Measurements from ENCODE around the gene KCNQ5. TPM values are rescaled to one million over a fixed set of nuclear protein-coding genes. Genes with fewer than 3 reads are reported as not detected.

KCNQ5 gene
- total RNA-seq, 4 donors from 2014 or later: 0.52 to 0.97 (median 0.59) TPM

GRCh38 chr6:72704979-72705378 is 83.1 kb downstream of the KCNQ5 start:
- intact Hi-C loops (cut with DNase I; ENCODE audit: low total_unique reads): no loop called here
- no peak for DNase-seq (ENCODE audit: low spot score in 2 of 2)
- TF ChIP-seq POLR2A (IDR thresholded peaks at IDR 0.05): no peak
- TF ChIP-seq CTCF (IDR thresholded peaks at IDR 0.05): no peak
- H3K4me3 ChIP-seq (ENCODE audit: low read depth, poor library complexity, severe bottlenecking): no peak overlapping the region
- WGBS, 2 donors: 75 to 85% methylated on average over 4 of the region's 4 CpGs

DNA sequence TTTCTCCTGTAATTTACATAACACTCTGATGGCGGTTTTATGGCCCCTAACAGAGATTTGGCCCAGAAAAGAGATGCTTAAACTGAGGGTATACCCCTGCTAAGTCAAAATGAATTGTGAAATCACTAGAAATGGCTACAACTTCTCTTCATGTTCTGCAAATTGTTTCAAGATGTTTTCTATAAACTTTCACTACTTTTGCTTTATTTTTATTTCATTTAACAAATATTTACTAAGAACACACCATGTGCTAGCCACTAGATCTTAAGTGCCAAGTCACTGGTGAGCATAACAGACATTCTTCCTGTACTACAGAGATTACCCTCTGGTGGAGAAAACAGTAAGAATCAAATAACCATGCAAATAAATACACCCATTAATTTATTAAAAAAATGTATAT is 87.6 kb downstream of the KCNQ5 start:
- 59 to 63% methylated on average over 1 of the region's 1 CpG for WGBS, 2 donors
- no peak for TF ChIP-seq CTCF (IDR thresholded peaks at IDR 0.05)
- TF ChIP-seq POLR2A (IDR thresholded peaks at IDR 0.05): no peak
- DNase-seq (ENCODE audit: low spot score in 2 of 2): no peak
- intact Hi-C loops (cut with DNase I; ENCODE audit: low total_unique reads): no loop called here
- no peak overlapping the region for H3K4me3 ChIP-seq (ENCODE audit: low read depth, poor library complexity, severe bottlenecking)

GRCh38 chr6:72711731-72712130 is 89.9 kb downstream of the KCNQ5 start:
- TF ChIP-seq CTCF (IDR thresholded peaks at IDR 0.05) (no peak), POLR2A (IDR thresholded peaks at IDR 0.05) (no peak)
- intact Hi-C loops (cut with DNase I; ENCODE audit: low total_unique reads): no loop called here
- no peak overlapping the region for H3K4me3 ChIP-seq (ENCODE audit: low read depth, poor library complexity, severe bottlenecking)
- DNase-seq (ENCODE audit: low spot score in 2 of 2): no peak
- 91 to 97% methylated on average over 1 of the region's 1 CpG for WGBS, 2 donors

GRCh38 chr6:72712910-72713309 is 91.0 kb downstream of the KCNQ5 start:
- DNase-seq (ENCODE audit: low spot score in 2 of 2): no peak
- 69 to 77% methylated on average over 6 of the region's 6 CpGs for WGBS, 2 donors
- intact Hi-C loops (cut with DNase I; ENCODE audit: low total_unique reads): no loop called here
- no peak for TF ChIP-seq POLR2A (IDR thresholded peaks at IDR 0.05)
- no peak for TF ChIP-seq CTCF (IDR thresholded peaks at IDR 0.05)
- H3K4me3 ChIP-seq (ENCODE audit: low read depth, poor library complexity, severe bottlenecking): no peak overlapping the region

GRCh38 chr6:72715119-72715518 is 93.3 kb downstream of the KCNQ5 start:
- TF ChIP-seq CTCF (IDR thresholded peaks at IDR 0.05) (no peak), POLR2A (IDR thresholded peaks at IDR 0.05) (no peak)
- no peak overlapping the region for H3K4me3 ChIP-seq (ENCODE audit: low read depth, poor library complexity, severe bottlenecking)
- DNase-seq (ENCODE audit: low spot score in 2 of 2): no peak
- intact Hi-C loops (cut with DNase I; ENCODE audit: low total_unique reads): no loop called here
- WGBS, 2 donors: 44 to 45% methylated on average over 5 of the region's 5 CpGs

DNA sequence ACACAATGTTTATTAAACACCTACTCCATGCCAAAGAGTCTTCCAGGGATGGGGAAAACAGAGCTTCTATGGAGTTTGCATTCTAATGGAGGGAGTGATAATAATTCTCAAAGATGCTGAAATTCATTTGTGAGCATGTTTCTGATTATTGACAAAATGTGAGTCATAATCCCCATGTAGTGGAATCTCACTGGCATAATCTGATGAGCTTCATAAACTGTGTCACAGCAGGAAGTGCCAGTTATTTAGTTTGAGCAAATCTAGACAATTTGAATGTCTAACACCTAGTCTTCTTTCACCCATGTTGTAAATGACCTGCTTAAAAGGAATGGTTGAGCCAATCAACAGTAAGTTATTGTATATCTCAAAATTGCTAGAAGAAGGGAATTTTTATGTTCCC is 95.1 kb downstream of the KCNQ5 start:
- intact Hi-C loops (cut with DNase I; ENCODE audit: low total_unique reads): no loop called here
- DNase-seq (ENCODE audit: low spot score in 2 of 2): no peak
- no peak for TF ChIP-seq CTCF (IDR thresholded peaks at IDR 0.05)
- no peak for TF ChIP-seq POLR2A (IDR thresholded peaks at IDR 0.05)
- no peak overlapping the region for H3K4me3 ChIP-seq (ENCODE audit: low read depth, poor library complexity, severe bottlenecking)
